Stimulated activated CD4-positive, alpha-beta T cell treated with anti-CD3 and anti-CD28 coated beads, Interleukin-12 subunit alpha, Interleukin-12 subunit beta, amount 100 ng/mL, for 4 hours (primary cell): ENCODE data around the gene SKIDA1.
A peak's percentile ranks its signal among the peaks of the same experiment; 100 is the strongest.

Experiments
- DNase-seq: peaks from one replicate; pipeline ENCODE4 v3.0.0-alpha.2; 2020

SKIDA1 gene

GRCh38 chr10:21499701-21500577, 25.5 kb downstream of the SKIDA1 start:
- no peak for DNase-seq

- DNase-seq = no peak
These were observed 26.5 kb downstream of the SKIDA1 start for GRCh38 chr10:21498986-21499385.

GRCh38 chr10:21498377-21498776, 27.1 kb downstream of the SKIDA1 start:
- no peak for DNase-seq

DNA sequence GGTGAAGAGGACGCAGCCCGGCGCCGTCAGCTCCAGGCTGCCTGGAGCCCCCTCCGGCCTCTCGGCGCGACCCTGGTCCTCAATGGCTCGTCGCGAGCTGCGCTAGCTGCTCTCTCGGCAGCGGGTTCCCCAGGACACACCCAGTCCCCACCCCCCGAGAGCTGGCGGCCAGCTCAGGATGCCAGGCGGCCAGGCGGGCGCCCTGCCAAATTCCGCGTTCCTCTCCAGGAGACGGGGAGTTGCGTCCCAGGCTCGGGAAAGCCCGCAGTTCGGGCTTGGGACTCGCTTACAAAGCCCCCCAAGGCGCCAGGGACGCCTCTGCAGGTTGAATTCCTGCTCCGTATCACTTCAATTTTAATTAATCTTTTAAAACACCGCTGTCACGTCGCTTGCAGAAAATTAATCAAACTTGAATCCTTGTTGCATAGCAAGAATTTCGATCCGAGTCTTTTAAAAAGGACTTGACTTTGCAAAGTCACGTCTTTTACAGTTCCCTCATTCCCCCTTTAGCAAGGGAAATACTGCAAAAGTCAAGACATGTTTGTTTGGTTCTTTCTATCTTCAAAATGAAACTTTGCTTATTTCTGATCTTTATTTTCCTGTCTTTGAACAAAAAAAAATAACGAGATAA, 28.2 kb downstream of the SKIDA1 start:
- peak; percentile 32 for DNase-seq

DNA sequence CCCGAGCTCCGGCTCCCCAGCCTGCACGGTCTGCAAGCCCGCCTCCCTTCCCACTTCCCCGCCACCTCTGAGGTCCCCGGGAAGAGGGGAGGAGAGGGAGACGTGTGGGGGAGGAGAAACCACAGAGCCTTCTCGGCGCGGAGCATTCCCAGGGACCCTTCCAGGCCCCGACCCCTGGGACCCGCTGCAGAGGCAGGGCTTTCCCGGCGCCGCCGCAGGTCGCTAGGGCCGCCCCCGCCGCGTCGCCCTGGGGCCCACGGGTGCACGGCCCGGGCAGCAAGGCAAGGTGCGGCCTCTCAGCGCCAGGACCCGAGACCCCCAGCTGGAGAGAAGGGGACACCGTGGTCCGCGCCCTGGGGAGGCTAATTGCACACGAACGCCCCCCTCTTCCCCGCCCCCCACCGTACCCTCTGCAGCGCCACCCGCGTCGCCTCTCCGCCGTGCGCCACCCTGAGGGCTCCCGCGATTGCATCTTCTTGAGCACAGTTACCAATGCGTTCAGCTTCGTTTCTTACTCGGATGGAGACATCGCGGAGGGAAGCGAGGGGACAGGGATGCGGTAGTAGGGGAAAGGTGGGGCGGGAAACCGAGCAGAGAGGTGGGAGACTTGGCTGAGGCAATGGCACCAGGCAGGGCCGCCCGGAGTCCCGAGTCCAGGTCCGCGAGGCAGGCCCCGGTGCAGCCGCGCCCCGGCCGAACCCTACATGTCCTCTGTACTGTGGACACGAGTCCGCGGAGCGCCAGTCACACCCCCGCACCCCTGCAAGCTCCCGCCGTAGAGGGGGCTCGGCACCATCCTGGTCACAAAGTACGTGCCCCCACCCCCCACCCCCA, 28.9 kb downstream of the SKIDA1 start:
- DNase-seq = peak; percentile 56

DNA sequence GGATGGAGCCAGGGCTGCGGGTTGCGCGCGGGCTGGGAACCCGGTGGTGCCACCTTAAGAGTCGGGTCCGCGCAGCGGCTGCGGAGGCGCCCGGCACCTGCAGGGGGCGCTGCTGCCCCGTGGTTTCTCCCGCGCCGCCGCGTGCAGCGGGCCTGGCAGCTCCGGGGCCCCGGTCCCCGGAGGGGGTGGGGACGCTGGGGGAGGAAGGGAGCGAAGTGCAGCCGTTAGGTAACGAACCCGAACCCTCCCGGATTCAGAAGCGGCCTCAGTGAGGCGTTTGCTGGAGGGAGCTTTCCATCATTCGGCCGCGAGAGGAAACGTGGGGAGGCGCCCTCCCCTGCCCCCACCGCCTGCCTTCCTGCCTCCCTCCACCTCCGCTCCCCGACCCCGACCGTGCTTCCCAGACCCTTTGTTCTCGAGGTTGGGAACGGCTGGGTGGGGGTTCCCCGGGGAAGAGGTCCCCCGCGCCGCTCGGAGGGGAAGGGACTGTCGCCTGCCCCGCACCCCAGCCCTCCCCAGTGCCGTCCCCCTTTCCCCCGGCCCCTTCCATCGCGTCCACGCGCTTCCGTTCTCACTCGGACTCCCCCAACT, 29.6 kb downstream of the SKIDA1 start:
- peak; percentile 89 for DNase-seq

DNA sequence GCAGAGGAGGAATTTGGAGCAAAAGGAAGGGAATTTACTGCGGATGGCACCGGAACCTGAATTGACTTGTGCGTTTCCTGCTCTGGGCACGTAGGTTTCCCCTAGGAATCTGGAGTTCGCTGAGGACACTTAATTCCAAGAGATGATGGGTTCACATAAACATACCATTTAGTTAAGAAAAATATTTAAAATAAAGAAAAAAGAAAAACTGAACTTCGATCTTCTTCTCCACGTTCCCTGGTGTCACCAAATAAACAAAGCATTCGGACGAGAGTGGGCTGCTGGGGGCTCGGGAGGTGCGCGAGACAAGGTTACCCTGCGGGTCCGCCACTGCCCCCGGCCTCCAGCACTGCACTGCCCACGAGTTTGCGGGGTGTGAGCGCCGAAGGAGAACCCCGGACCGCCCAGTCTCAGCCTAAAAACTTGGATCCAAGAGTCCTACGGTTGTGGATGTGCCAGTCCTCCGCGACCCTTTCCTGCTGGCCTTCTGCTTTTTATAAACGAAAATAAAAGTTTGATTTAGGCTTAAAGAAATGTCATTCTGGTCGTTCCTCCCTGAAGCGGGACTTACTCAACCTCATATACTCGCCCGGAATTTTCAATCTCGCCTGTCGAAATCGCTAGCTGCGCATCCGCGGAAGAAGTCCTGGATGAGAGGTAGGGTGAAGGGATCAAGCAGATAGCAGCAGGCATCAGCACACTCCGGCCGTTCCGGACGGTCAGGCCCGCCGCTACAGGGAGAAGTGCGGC, 30.3 kb downstream of the SKIDA1 start:
- DNase-seq = no peak

DNA sequence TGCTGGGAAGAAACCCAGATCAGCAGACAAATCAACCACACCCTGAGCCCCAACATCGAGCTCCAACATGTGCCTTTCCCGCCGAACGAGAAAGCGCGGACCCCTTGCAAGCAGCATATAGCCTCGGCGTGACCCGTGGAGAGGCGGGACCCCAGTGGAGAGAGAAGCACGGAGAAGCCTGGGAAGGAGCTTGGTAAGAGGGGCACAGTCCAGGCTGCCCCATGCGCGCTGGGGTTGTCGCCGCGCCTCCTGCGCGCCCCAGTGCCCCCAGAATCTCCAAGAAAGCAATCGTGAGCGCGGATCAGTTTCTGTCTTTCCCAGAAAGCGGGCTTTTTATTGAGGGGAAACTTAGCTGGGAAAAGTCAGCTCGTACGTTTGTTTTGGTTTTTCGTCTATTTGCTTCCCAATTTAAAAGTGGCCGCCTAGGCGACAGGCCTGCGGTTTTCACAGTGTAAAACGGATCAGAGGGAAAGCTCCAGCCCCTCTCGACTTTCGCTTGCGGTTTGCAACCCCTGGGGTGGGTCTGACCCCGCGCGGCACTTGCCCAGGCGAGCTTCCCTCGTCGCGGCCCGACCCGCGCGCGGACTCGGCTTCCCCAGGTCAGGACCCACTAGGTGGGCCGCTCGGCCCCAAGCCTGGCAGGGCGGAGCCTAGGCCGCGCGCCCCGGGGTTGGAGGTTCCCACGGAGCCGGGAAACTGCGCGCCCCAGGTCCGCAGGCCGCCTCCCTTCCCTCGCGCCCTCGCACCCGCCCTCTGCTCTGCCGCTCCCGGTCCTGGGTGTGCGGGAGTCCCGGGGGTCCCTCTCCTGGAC, 31.1 kb downstream of the SKIDA1 start:
- no peak for DNase-seq

- no peak for DNase-seq
These were observed 31.7 kb downstream of the SKIDA1 start for GRCh38 chr10:21493784-21494183.

GRCh38 chr10:21492421-21492820, 33.1 kb downstream of the SKIDA1 start:
- no peak for DNase-seq

- DNase-seq = no peak
These were observed 34.8 kb downstream of the SKIDA1 start for GRCh38 chr10:21490711-21491105.

- no peak for DNase-seq
These were observed 35.3 kb downstream of the SKIDA1 start for GRCh38 chr10:21490028-21490710.

GRCh38 chr10:21488957-21489446, 36.5 kb downstream of the SKIDA1 start:
- DNase-seq = no peak

DNA sequence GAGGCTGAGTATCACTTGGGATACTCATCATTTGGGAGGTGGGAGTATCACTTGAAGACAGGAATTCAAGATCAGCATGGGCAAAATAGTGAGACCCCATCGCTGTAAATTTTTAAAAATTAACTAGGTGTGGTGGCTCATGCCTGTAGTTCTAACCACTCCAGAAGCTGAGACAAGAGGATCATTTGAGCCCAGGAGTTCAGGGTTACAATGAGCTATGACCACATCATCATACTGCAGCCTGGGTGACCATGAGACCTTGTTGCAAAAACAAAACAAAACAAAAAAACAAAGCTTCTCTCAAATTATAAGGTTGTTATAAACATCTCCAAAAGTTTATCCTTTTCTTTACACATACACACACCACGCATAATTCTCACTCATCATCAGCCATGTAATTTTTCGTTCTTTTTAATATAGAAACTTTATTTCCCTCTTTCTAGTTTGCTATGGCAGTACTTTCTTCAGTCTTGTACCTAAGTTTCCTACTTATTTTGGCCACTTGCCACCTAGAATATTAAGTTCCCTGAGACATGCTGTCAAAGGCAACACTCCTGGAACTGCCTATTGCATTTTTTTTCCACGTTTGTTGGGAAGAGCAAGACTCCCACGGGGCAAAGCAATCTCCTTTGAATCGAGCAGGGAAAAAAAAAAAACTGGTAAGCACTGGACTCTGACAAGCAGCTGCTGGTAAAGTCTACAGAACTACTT, 37.1 kb downstream of the SKIDA1 start:
- DNase-seq = no peak

- DNase-seq = no peak
These were observed 37.9 kb downstream of the SKIDA1 start for GRCh38 chr10:21487416-21488180.

- DNase-seq = no peak
These were observed 42.7 kb downstream of the SKIDA1 start for GRCh38 chr10:21482821-21483220.

GRCh38 chr10:21481407-21481806, 44.1 kb downstream of the SKIDA1 start:
- no peak for DNase-seq

DNA sequence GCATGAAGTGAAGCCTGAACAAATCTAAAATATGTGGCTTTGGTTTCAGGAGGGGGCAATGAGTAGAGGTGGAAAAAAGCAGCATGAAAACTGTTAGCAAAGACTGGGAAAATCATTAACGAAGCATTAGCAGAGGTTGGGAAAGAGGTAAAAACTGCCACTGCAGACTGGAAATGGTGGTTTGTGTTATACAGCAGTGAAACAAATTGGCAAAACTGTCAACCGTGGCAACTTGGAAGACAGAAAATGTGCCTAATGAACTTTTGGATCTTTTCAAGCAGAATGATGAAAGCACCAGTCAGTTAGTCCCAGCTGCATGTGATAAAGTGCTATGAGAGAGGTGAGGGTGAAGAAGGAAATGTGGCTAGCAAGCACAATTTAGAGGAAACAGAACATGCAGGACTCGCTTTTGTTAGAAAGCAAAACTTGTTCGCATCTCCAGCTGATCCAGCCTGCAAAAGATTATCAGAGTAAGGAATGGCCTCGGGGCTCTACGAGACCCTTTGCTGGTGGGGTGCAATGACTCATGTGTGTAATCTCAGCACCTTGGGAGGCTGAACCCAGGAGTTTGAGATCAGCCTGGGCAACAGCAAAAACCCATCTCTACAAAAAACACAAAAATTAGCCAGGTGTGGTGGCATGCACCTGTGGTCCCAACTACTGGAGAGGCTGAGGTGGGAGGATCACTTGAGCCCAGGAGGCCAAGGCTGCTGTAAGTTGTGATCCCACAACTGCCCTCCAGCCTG, 45.7 kb downstream of the SKIDA1 start:
- DNase-seq = no peak
